Liver (tissue), 9 donors: ENCODE results near the gene AURKB. TPM values are rescaled to one million over a fixed set of nuclear protein-coding genes. Genes with fewer than 3 reads are reported as not detected.
"Not testable (repeated sequence)": the region's sequence is repeated elsewhere in the genome, so short reads cannot be mapped to it uniquely, and the experiment has no call there.

ENCODE experiments used
- DNase-seq: peaks from one replicate; pipeline ENCODE4 v3.0.0-alpha.2; 2017; ENCODE audit warnings: low spot score
- H3K27ac ChIP-seq, 2 donors: one replicate each; pipeline ENCODE4 v1.7.0; 2013; ENCODE audit warnings: inconsistent platforms in 2 of 2, low read length in 2 of 2, control low read depth in 1 of 2, low read depth in 1 of 2, mild to moderate bottlenecking in 1 of 2
- H3K27me3 ChIP-seq, 4 donors: one replicate each; pipeline versions ENCODE4 v1.6.1 to v1.7.0; 2013; ENCODE audit warnings: low read length in 3 of 4, inconsistent platforms in 1 of 4, mild to moderate bottlenecking in 1 of 4, moderate library complexity in 1 of 4; ENCODE audit not compliant: control insufficient read depth in 4 of 4, insufficient read depth in 4 of 4
- H3K36me3 ChIP-seq, 4 donors: one replicate each; pipeline versions ENCODE4 v1.6.1 to v1.7.0; 2013; ENCODE audit warnings: low read length in 3 of 4, mild to moderate bottlenecking in 3 of 4, low read depth in 1 of 4, moderate library complexity in 1 of 4; ENCODE audit not compliant: control insufficient read depth in 4 of 4, insufficient read depth in 3 of 4
- H3K4me1 ChIP-seq, 4 donors: one replicate each; pipeline versions ENCODE4 v1.6.1 to v1.7.0; 2013; ENCODE audit warnings: low read length in 3 of 4, mild to moderate bottlenecking in 3 of 4, moderate library complexity in 1 of 4; ENCODE audit not compliant: control insufficient read depth in 4 of 4, insufficient read depth in 4 of 4
- H3K4me3 ChIP-seq, 3 donors: one replicate each; pipeline versions ENCODE4 v1.6.1 to v1.7.0; 2013; ENCODE audit warnings: low read length in 3 of 3, control low read depth in 1 of 3, low read depth in 1 of 3, mild to moderate bottlenecking in 1 of 3
- H3K9ac ChIP-seq, 2 donors: one replicate each; pipeline ENCODE4 v1.7.0; 2013; ENCODE audit warnings: low read length in 2 of 2, mild to moderate bottlenecking in 2 of 2, moderate library complexity in 2 of 2, control low read depth in 1 of 2, low read depth in 1 of 2
- H3K9me3 ChIP-seq, 4 donors: one replicate each; pipeline versions ENCODE4 v1.6.1 to v1.7.0; 2013; ENCODE audit warnings: low read length in 3 of 4; ENCODE audit not compliant: control insufficient read depth in 4 of 4
- FOXA2 ChIP-seq: IDR thresholded peaks from 2 replicates; pipeline ENCODE4 v1.6.1; 2016; ENCODE audit warnings: antibody characterized with exemption
- GABPA ChIP-seq, 2 donors: IDR thresholded peaks in 1 of 2; conservative IDR thresholded peaks in 1 of 2; 2 replicates each; pipeline ENCODE4 v1.6.1; 2016; ENCODE audit warnings: antibody characterized with exemption in 2 of 2, mild to moderate bottlenecking in 1 of 2, moderate library complexity in 1 of 2
- HNF4A ChIP-seq, 2 donors: conservative IDR thresholded peaks; 2 replicates each; pipeline ENCODE4 v1.6.1; 2016; ENCODE audit warnings: antibody characterized with exemption in 2 of 2, mild to moderate bottlenecking in 2 of 2
- MAX ChIP-seq: IDR thresholded peaks from 2 replicates; pipeline ENCODE4 v1.6.1; 2016; ENCODE audit warnings: antibody characterized with exemption
- NR2F2 ChIP-seq: IDR thresholded peaks from 2 replicates; pipeline ENCODE4 v1.6.1; 2016; ENCODE audit warnings: antibody characterized with exemption
- RAD21 ChIP-seq, 2 donors: IDR thresholded peaks; 2 replicates each; pipeline ENCODE4 v1.6.1; 2016; ENCODE audit warnings: antibody characterized with exemption in 2 of 2, mild to moderate bottlenecking in 2 of 2
- RXRA ChIP-seq, 2 donors: IDR thresholded peaks; 2 replicates each; pipeline ENCODE4 v1.6.1; 2017 to 2018; ENCODE audit warnings: antibody characterized with exemption in 2 of 2, mild to moderate bottlenecking in 1 of 2
- SP1 ChIP-seq: IDR thresholded peaks from 2 replicates; pipeline ENCODE4 v1.6.1; 2018; ENCODE audit warnings: antibody characterized with exemption, mild to moderate bottlenecking
- TAF1 ChIP-seq: conservative IDR thresholded peaks from 2 replicates; pipeline ENCODE4 v1.6.1; 2016; ENCODE audit warnings: antibody characterized with exemption, mild to moderate bottlenecking
- YY1 ChIP-seq: IDR thresholded peaks from 2 replicates; pipeline ENCODE4 v1.6.1; 2016; ENCODE audit warnings: antibody characterized with exemption, mild to moderate bottlenecking
- WGBS: extraction: QIAGEN DNeasy Blood & Tissue Kit; methylation state at CpG from one replicate; pipeline ENCODE4 v1.1.7; 2013; 5-methylcytosine and 5-hydroxymethylcytosine counted together
- polyA plus RNA-seq, 2 donors: library from polyadenylated mRNA; stranded (reverse) in 1 of 2; unstranded in 1 of 2; fragments of 200-250 nt in 1 of 2; fragments of >200 nt in 1 of 2; fragmentation: Nextera tagmentation in 1 of 2; extraction: Ambion mirVana in 1 of 2; gene quantifications; one replicate each; pipeline versions ENCODE4 v1.2.1 to v1.2.3, GENCODE V29; 2013 to 2015
- total RNA-seq, 2 donors: library from RNA; depleted of rRNA; stranded (reverse); fragments of >200 nt; gene quantifications; one replicate each; pipeline ENCODE4 v1.2.3, GENCODE V29; 2014
- TF ChIP-seq, protein P1 (sequence below): IDR thresholded peaks from 2 replicates; pipeline ENCODE4 v1.6.1; 2016; ENCODE audit warnings: antibody characterized with exemption
- TF ChIP-seq, protein P2 (sequence below): IDR thresholded peaks from 2 replicates; pipeline ENCODE4 v1.6.1; 2016; ENCODE audit warnings: antibody characterized with exemption, mild to moderate bottlenecking
- TF ChIP-seq, protein P3 (sequence below): fragments of 150-350 bp; IDR thresholded peaks from 2 replicates; pipeline ENCODE4 v1.5.1; 2017; ENCODE audit warnings: improper control_type of control experiment, low read depth, low read length; ENCODE audit not compliant: missing input control
- donor health status: healthy.
- donor health status: healthy.
- donor health status: healthy.
- donor health status: healthy.
- donor health status: healthy.

The AURKB gene
- total and polyA plus RNA-seq, 4 donors, result 0.42 to 25.9 (median 3.0) TPM

DNA sequence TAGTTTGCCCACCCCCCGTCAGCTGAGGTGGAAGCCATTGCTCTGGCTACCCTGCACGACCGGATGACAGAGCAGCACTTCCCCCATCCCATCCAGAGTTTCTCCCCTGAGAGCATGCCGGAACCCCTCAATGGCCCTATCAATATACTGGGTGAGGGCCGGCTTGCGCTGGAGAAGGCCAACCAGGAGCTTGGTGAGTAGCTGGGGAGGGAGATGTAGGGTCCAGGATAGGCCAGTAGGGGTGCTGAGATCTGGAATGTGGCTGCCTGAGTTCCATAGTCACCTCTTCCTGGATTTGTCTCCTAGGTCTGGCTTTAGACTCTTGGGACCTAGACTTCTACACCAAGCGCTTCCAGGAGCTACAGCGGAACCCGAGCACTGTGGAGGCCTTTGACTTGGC lies 45.1 kb upstream of the AURKB start:
- Histone ChIP-seq H3K9ac (no peak overlapping the region), H3K36me3 (peaks cover 3 to 28% (median 11%) of the 10 kb centered on the region in 4 donors), H3K4me1 (no peaks in the 10 kb centered on the region), H3K27ac (no peak overlapping the region), H3K4me3 (no peak overlapping the region), H3K27me3 (no peaks in the 10 kb centered on the region), H3K9me3 (no peaks in the 10 kb centered on the region)
- peak in 1 of 2 donors; percentile 4 for TF ChIP-seq RAD21 (IDR thresholded peaks at IDR 0.05)
- no peak for TF ChIP-seq RXRA (IDR thresholded peaks at IDR 0.05)
- no peak for TF ChIP-seq TAF1
- TF ChIP-seq GABPA (IDR thresholded peaks at IDR 0.05 in 1 of 2, conservative IDR thresholded peaks at IDR 0.05 in 1 of 2), result no peak
- TF ChIP-seq SP1, result no peak
- TF ChIP-seq HNF4A (conservative IDR thresholded peaks at IDR 0.05), result no peak
- WGBS, result 97% methylated on average over 9 of the region's 9 CpGs
- DNase-seq, result no peak

DNA sequence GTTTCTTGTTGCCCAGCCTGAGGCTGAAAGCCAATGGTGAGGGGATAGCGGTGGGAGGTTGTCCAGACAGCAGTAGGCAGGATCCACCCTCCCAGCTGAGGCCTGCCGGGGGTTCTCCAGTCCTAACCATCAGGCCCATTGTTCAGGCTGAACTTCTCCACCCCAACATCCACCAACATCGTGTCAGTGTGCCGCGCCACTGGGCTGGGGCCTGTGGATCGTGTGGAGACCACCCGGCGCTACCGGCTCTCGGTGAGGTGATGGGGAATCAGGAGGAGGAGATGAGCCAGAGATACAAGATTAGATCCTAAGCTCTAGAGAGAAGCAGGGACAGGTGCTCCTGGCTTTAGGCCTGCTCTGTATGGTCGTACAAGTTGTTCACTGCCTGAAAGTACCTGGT lies 44.5 kb upstream of the AURKB start:
- H3K27me3 ChIP-seq, result no peaks in the 10 kb centered on the region
- H3K4me1 ChIP-seq, result peaks cover 0 to 4% (median 2%) of the 10 kb centered on the region in 4 donors
- H3K27ac ChIP-seq, result no peak overlapping the region
- no peak for TF ChIP-seq YY1
- no peak for TF ChIP-seq NR2F2
- TF ChIP-seq, protein P1, sequence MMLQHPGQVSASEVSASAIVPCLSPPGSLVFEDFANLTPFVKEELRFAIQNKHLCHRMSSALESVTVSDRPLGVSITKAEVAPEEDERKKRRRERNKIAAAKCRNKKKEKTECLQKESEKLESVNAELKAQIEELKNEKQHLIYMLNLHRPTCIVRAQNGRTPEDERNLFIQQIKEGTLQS, result no peak
- no peak for TF ChIP-seq TAF1
- no peak for TF ChIP-seq MAX
- no peak overlapping the region for H3K9ac ChIP-seq
- no peaks in the 10 kb centered on the region for H3K9me3 ChIP-seq
- WGBS, result 97% methylated on average over 11 of the region's 11 CpGs
- DNase-seq, result no peak
- no peak overlapping the region for H3K4me3 ChIP-seq
- H3K36me3 ChIP-seq, result peaks cover 3 to 24% (median 9%) of the 10 kb centered on the region in 4 donors

DNA sequence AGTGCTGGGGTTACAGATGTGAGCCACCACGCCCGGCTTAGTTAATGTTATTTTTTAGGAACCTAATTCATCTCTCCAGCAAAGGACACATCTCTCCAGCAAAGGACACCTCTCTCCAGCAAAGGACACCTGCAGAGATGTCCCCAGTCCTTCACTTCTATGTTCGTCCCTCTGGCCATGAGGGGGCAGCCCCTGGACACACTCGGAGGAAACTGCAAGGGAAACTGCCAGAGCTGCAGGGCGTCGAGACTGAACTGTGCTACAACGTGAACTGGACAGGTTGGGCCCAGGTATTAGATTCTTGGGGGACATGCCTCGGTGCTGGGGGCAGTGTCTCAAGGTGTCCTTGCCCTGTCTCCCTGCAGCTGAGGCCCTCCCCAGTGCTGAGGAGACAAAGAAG lies 43.4 kb upstream of the AURKB start:
- no peak overlapping the region for H3K4me3 ChIP-seq
- no peaks in the 10 kb centered on the region for H3K27me3 ChIP-seq
- H3K27ac ChIP-seq, result no peak overlapping the region
- H3K36me3 ChIP-seq, result peaks cover 3 to 24% (median 9%) of the 10 kb centered on the region in 4 donors
- H3K9me3 ChIP-seq, result no peaks in the 10 kb centered on the region
- DNase-seq, result no peak
- 42% methylated on average over 8 of the region's 8 CpGs for WGBS
- no peak for TF ChIP-seq FOXA2
- TF ChIP-seq, protein P2, sequence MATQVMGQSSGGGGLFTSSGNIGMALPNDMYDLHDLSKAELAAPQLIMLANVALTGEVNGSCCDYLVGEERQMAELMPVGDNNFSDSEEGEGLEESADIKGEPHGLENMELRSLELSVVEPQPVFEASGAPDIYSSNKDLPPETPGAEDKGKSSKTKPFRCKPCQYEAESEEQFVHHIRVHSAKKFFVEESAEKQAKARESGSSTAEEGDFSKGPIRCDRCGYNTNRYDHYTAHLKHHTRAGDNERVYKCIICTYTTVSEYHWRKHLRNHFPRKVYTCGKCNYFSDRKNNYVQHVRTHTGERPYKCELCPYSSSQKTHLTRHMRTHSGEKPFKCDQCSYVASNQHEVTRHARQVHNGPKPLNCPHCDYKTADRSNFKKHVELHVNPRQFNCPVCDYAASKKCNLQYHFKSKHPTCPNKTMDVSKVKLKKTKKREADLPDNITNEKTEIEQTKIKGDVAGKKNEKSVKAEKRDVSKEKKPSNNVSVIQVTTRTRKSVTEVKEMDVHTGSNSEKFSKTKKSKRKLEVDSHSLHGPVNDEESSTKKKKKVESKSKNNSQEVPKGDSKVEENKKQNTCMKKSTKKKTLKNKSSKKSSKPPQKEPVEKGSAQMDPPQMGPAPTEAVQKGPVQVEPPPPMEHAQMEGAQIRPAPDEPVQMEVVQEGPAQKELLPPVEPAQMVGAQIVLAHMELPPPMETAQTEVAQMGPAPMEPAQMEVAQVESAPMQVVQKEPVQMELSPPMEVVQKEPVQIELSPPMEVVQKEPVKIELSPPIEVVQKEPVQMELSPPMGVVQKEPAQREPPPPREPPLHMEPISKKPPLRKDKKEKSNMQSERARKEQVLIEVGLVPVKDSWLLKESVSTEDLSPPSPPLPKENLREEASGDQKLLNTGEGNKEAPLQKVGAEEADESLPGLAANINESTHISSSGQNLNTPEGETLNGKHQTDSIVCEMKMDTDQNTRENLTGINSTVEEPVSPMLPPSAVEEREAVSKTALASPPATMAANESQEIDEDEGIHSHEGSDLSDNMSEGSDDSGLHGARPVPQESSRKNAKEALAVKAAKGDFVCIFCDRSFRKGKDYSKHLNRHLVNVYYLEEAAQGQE, result no peak
- peak; percentile 87 for TF ChIP-seq RAD21 (IDR thresholded peaks at IDR 0.05)
- TF ChIP-seq, protein P3, sequence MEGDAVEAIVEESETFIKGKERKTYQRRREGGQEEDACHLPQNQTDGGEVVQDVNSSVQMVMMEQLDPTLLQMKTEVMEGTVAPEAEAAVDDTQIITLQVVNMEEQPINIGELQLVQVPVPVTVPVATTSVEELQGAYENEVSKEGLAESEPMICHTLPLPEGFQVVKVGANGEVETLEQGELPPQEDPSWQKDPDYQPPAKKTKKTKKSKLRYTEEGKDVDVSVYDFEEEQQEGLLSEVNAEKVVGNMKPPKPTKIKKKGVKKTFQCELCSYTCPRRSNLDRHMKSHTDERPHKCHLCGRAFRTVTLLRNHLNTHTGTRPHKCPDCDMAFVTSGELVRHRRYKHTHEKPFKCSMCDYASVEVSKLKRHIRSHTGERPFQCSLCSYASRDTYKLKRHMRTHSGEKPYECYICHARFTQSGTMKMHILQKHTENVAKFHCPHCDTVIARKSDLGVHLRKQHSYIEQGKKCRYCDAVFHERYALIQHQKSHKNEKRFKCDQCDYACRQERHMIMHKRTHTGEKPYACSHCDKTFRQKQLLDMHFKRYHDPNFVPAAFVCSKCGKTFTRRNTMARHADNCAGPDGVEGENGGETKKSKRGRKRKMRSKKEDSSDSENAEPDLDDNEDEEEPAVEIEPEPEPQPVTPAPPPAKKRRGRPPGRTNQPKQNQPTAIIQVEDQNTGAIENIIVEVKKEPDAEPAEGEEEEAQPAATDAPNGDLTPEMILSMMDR, result peak; percentile 63
- H3K9ac ChIP-seq, result no peak overlapping the region
- H3K4me1 ChIP-seq, result peaks cover 0 to 13% (median 8%) of the 10 kb centered on the region in 4 donors

DNA sequence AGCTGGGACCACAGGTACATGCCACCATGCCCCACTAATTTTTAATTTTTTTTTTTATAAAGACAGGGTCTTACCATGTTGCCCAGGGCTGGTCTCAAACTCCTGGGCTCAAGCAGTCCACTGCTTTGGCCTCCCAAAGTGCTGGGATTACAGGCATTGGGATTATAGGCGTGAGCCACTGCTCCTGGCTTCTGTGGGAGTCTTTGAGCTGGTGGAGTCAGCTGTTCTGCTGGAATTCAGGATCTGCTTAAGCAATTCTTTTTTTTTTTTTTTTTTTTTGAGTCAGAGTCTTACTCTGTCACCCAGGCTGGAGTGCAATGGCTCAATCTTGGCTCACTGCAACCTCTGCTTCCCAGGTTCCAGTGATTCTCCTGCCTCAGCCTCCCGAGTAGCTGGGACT lies 41.0 kb upstream of the AURKB start:
- H3K27ac ChIP-seq, H3K9ac ChIP-seq, H3K27me3 ChIP-seq, H3K9me3 ChIP-seq, H3K4me3 ChIP-seq, DNase-seq: not testable (repeated sequence)
- peaks cover 0 to 17% (median 7%) of the 10 kb centered on the region in 4 donors for H3K36me3 ChIP-seq
- peaks cover 0 to 20% (median 10%) of the 10 kb centered on the region in 4 donors for H3K4me1 ChIP-seq
- WGBS, result 87% methylated on average over 2 of the region's 2 CpGs
